ENCODE results near the gene GPC6.
"Not testable (repeated sequence)": the region's sequence is repeated elsewhere in the genome, so short reads cannot be mapped to it uniquely, and the experiment has no call there.

GPC6 gene

GRCh38 chr13:93450761-93451160 lies 224.2 kb downstream of the GPC6 start:
- DNase-seq: no peak

GRCh38 chr13:93454676-93455235 lies 228.1 kb downstream of the GPC6 start:
- DNase-seq: not testable (repeated sequence)

GRCh38 chr13:93455861-93456260 lies 229.3 kb downstream of the GPC6 start:
- no peak for DNase-seq

- no peak for DNase-seq
Observed at GRCh38 chr13:93460005-93460404, 233.4 kb downstream of the GPC6 start.

- no peak for DNase-seq
Observed at GRCh38 chr13:93462151-93462550, 235.5 kb downstream of the GPC6 start.

GRCh38 chr13:93466502-93467036 lies 240.0 kb downstream of the GPC6 start:
- DNase-seq: no peak

- no peak for DNase-seq
Observed at GRCh38 chr13:93467175-93467574, 240.6 kb downstream of the GPC6 start.

- DNase-seq: no peak
Observed at GRCh38 chr13:93468433-93468832, 241.8 kb downstream of the GPC6 start.

GRCh38 chr13:93472296-93472695 lies 245.7 kb downstream of the GPC6 start:
- no peak for DNase-seq

GRCh38 chr13:93472814-93473296 lies 246.2 kb downstream of the GPC6 start:
- DNase-seq: no peak

GRCh38 chr13:93473441-93474270 lies 247.0 kb downstream of the GPC6 start:
- no peak for DNase-seq

- DNase-seq: no peak
Observed at GRCh38 chr13:93476175-93476574, 249.6 kb downstream of the GPC6 start.

GRCh38 chr13:93477238-93477637 lies 250.6 kb downstream of the GPC6 start:
- no peak for DNase-seq

- DNase-seq: no peak
Observed at GRCh38 chr13:93480553-93481106, 254.0 kb downstream of the GPC6 start.

GRCh38 chr13:93496117-93496516 lies 269.5 kb downstream of the GPC6 start:
- DNase-seq: not testable (repeated sequence)

GRCh38 chr13:93496985-93497673 lies 270.5 kb downstream of the GPC6 start:
- DNase-seq: peak; percentile 77

- DNase-seq: no peak
Observed at GRCh38 chr13:93499991-93500390, 273.4 kb downstream of the GPC6 start.

- no peak for DNase-seq
Observed at GRCh38 chr13:93502071-93502470, 275.5 kb downstream of the GPC6 start.

GRCh38 chr13:93502987-93503615 lies 276.5 kb downstream of the GPC6 start:
- no peak for DNase-seq

- DNase-seq: peak; percentile 25
Observed at GRCh38 chr13:93505104-93505952, 278.7 kb downstream of the GPC6 start.

- DNase-seq: no peak
Observed at GRCh38 chr13:93511011-93511410, 284.4 kb downstream of the GPC6 start.

GRCh38 chr13:93515267-93515666 lies 288.7 kb downstream of the GPC6 start:
- DNase-seq: no peak

All from eye (tissue), 1 donor.